GM19240 (cell line): ENCODE measurements around the gene CATSPERB.
"Not testable (repeated sequence)": the region's sequence is repeated elsewhere in the genome, so short reads cannot be mapped to it uniquely, and the experiment has no call there.

Source experiments
- DNase-seq: peaks from one replicate; pipeline ENCODE4 v3.0.0; 2011; ENCODE audit warnings: low spot score; ENCODE audit not compliant: insufficient read length

The CATSPERB gene

GRCh38 chr14:91582761-91583160 is 149.1 kb downstream of the CATSPERB start:
- DNase-seq, result no peak

GRCh38 chr14:91580876-91581577 is 150.9 kb downstream of the CATSPERB start:
- no peak for DNase-seq

DNA sequence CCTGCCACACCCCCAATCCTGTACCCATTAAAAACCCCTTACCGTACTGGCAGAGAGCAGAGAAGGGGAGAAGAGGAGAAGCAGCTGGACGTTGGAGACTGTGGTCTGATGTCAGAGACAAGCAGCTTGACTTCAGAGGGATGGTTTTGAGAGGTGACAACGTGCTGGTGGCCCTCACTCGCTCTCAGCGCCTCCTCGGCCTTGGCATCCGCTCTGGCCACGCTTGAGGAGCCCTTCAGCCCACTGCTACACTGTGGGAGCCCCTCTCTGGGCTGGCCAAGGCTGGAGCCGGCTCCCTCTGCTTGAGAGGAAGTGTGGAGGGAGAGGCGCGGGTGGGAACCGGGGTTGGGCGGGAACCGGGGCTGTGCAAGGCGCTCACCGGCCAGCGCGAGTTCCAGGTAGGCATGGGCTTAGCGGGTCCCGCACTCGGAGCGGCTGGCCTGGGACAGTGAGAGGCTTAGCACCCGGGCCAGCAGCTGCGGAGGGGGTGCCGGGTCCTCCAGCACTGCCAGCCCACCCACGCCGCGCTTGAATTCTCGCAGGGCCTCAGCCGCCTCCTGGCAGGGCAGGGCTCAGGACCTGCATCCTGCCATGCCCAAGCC is 154.2 kb downstream of the CATSPERB start:
- DNase-seq, result no peak

DNA sequence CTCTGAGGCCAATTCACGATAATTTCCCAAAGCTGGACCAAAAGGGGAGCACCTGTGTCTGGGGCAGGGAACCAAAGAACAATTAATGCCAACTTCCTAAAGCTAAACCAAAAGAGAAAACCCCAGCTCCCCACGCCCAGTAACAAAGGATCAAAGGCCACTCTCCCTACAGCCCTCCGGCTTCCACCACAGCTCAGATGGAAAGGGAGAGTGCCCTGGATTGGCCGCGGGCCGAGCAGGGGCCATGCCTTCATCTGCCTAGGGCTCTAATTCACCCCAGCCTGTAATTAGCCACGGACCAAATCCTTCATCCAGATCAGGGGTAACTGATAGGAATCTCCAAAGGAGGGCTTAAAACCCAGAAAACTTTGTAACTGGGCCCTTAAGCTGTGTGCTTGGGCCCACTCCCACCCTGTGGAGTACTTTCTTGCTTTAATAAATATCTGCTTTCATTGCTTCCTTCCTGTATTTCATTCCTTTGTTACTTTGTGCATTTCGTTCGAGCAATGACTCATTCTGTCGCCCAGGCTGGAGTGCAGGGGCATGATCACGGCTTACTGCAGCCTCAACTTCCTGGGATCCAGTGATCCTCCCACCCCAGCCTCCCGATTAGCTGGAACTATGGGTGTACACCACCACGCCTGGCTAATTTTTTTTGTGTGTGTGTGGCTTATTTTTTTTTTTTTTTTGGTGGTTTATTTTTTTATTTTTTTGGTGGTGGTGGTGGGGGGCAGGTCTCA is 156.2 kb downstream of the CATSPERB start:
- no peak for DNase-seq

GRCh38 chr14:91573894-91574837 is 157.7 kb downstream of the CATSPERB start:
- DNase-seq, result no peak

DNA sequence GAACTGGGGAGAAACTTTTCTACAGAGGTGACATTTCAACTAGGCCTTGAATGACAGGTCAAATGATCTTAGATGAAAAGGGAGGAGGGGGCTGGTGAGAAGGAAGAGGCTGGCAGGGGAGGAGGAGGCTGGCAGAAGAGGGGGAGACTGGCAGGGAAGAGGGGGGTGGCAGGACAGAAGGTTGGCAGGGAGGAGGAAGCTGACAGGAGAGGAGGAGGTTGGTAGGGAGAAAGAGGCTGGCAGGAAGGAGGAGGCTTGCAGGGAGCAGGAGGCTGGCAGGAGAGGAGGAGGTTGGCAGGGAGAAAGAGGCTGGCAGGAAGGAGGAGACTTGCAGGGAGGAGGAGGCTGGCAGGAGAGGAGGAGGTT is 158.4 kb downstream of the CATSPERB start:
- no peak for DNase-seq

GRCh38 chr14:91570021-91570420 is 161.9 kb downstream of the CATSPERB start:
- DNase-seq, result no peak

GRCh38 chr14:91569301-91569700 is 162.6 kb downstream of the CATSPERB start:
- DNase-seq, result no peak

GRCh38 chr14:91568626-91569025 is 163.3 kb downstream of the CATSPERB start:
- DNase-seq, result no peak

- not testable (repeated sequence) for DNase-seq
Observed at GRCh38 chr14:91567827-91568226, 164.1 kb downstream of the CATSPERB start.

GRCh38 chr14:91555531-91555930 is 176.4 kb downstream of the CATSPERB start:
- no peak for DNase-seq

DNA sequence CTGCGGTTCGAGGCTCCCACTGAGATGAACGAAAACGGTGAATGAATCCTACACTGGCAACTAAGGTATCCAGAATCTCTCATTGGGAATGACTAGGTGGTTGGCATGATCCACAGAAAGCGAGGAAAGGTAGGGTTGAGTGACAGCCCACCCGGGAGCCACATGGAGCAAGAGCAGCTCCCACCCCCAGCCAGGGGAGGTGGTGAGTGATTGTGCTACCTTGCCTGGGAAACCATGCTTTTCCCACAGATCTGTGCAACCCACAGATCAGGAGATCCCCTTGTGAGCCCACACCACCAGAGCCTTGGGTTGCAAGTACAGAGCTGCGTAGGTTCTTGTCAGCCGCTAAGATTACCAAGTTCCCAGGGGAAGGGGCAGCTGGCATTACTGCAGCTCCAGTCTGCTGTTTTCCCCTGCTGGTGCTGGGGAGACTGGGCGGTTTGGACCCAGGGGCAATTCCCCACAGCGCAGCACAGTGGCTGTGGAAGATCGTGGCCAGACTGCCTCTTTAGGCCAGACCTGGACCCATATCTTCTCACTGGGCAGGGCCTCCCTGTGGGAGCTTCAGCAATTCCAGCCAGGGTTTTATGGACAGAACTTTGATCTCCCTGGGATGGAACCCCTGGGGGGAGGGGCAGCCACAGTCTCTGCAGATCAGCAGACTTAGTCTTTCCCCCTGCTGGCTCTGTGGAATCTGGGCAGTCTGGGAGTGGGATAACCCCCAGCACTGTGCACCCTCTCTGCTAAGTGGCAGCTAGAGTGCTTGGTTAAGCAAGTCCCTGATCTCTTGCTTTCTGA is 177.2 kb downstream of the CATSPERB start:
- DNase-seq, result no peak

GRCh38 chr14:91548108-91548507 is 183.8 kb downstream of the CATSPERB start:
- DNase-seq, result no peak

DNA sequence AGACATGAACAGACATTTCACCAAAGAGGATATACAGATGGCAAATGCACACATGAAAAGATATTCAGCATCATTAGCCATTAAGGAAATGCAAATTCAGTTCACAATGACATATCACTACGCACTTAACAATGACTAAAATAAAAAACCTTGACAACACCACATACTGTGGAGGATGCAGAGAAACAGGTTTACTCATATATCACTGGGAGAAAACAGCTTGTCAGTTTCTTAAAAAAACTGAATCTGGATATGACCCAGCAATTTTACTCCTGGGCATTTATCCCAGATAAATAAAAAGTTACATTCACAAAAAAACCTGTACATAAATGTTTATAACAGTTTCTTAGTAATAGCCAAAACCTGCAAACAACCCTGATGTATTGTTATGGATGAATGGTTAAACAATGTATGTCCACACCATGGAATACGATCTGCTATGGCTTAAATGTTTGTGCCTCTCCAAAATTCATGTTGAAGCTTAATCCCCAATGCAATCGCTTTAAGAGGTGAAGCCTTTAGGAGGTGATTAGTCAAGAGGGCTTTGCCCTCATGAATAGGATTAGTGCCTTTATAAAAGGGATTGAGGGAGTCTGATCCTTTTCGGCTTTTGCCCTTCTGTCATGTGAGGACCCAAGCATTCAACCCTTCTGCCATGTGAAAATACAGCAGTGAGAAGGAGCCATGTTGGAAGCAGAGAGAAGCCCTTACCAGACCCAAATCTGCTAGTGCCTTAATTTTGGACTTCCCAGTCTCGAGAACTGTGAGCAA is 185.8 kb downstream of the CATSPERB start:
- DNase-seq, result no peak

- no peak for DNase-seq
Observed at GRCh38 chr14:91545204-91545603, 186.7 kb downstream of the CATSPERB start.

DNA sequence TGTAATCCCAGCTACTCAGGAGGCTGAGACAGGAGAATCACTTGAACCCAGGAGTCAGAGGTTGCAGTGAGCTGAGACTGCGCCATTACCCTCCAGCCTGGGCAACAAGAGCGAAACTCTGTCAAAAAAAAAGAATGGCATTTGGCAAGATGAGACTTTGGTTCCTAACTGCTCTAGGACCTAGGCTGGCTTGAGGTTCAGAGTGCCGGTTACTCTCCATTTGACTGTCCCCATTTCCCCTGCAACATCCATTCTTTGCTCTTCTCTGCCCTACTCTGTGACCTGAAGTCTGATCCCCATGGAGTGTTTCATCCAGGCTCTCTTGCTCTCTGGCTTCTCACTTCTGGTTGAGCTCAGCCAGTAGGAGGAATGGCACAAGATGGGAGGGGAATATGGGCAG is 195.6 kb downstream of the CATSPERB start:
- DNase-seq, result no peak

DNA sequence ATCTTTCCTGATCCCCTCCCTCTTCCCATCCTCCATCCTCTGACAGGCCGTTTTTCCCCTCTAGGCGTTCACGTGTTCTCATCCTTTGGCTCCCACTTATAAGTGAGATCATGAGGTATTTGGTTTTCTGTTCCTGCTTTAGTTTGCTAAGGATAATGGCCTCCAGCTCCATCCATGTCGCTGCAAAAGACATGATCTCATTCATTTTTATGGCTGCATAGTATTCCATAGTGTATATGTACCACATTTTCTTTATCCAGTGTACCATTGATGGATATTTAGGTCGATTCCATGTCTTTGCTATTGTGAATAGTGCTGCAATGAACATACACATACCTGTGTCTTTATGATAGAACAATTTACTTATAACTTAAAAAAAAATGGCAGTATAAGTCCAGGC is 197.8 kb downstream of the CATSPERB start:
- not testable (repeated sequence) for DNase-seq

DNA sequence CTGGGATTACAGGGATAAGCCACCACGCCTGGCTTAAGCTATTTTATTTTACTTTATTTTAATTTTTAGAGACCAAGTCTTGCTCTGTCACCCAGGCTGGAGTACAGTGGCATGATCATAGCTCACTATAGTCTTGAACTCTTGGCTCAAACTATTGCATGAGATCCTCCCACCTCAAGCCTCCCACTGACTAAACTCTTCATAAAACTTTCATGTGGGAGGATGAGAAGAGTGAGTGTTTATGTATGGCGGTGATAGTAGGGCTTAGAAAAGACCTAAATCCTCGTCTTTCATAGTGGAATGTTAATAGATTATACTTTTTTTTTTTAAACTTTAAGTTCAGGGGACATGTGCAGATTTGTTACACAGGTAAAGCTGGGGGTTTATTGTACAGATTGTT is 198.3 kb downstream of the CATSPERB start:
- DNase-seq, result no peak
